ENCODE measurements around the gene NR2F1-AS1. TPM values are rescaled to one million over a fixed set of nuclear protein-coding genes. Genes with fewer than 3 reads are reported as not detected.

The NR2F1-AS1 gene
- not detected for total RNA-seq

DNA sequence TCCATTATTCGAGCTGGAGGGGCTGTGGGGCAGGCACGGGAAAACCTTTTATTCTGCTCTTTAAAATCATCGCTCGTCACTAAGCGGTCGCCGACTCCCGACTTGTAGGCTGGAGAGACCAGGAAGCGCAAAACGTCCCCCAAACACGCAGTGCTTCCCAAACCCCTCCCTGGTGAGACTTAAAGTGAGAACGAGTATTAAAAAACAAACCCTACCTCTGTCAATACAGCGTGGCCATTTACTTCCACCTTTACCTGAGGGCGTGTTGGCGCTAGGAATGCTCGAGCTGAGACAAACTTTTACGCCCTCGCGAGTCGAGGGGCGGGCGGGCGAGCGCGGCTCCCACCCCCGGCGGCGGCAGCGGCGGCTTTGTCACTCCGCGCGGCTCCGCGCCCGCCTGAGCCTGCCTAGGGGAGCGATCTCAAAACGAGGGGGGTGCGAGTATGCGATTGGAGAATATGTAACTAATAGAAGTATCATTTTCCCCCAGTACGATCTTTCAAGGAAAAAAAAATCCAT, at the start of gene NR2F1-AS1:
TSS of gene NR2F1-AS1 (minus strand) at position 293 of the 519 bp plus-strand sequence.
- no peak for DNase-seq
- Mint-ChIP-seq H3K36me3 (no peaks in the 10 kb centered on the region), H3K4me1 (peaks cover 20% of the 10 kb centered on the region), H3K9me3 (no peaks in the 10 kb centered on the region), H3K4me3 (peak within 1 kb of the TSS; percentile 67), H3K27ac (no peak within 1 kb of the TSS), H3K27me3 (peaks cover 58% of the 10 kb centered on the region)

- no peak for DNase-seq
- H3K27ac Mint-ChIP-seq, result no peak overlapping the region
- peaks cover 1% of the 10 kb centered on the region for H3K27me3 Mint-ChIP-seq
- H3K9me3 Mint-ChIP-seq, result no peaks in the 10 kb centered on the region
- peaks cover 14% of the 10 kb centered on the region for H3K4me1 Mint-ChIP-seq
- no peak overlapping the region for H3K4me3 Mint-ChIP-seq
- peaks cover 6% of the 10 kb centered on the region for H3K36me3 Mint-ChIP-seq
These were observed 45.8 kb upstream of the NR2F1-AS1 start for GRCh38 chr5:93626801-93627200.

DNA sequence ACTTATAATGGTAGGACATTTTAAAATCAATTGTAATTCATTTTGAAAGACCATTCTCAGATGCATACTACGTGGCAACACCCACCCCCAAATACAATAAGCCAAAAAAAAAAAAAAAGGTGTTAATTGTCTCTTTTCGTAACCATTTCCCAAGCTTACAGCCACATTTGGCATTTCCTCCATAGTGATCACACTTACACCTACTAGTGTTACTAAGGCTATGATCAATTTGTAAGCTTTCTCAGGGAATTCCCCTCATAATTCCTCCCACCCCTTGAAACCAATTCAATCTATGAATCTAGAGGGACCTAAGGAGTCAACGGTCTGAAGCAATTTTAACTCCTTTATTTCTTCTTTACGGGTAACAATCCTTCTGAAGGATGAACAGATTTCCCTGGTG, 42.1 kb upstream of the NR2F1-AS1 start:
- no peak overlapping the region for H3K27ac Mint-ChIP-seq
- H3K9me3 Mint-ChIP-seq, result no peaks in the 10 kb centered on the region
- no peak for DNase-seq
- H3K36me3 Mint-ChIP-seq, result no peaks in the 10 kb centered on the region
- H3K27me3 Mint-ChIP-seq, result peaks cover 10% of the 10 kb centered on the region
- H3K4me1 Mint-ChIP-seq, result peaks cover 25% of the 10 kb centered on the region
- no peak overlapping the region for H3K4me3 Mint-ChIP-seq

GRCh38 chr5:93622240-93622885, 41.3 kb upstream of the NR2F1-AS1 start:
- Mint-ChIP-seq H3K9me3 (no peaks in the 10 kb centered on the region), H3K27ac (no peak overlapping the region), H3K4me3 (no peak overlapping the region), H3K4me1 (peaks cover 25% of the 10 kb centered on the region), H3K27me3 (peaks cover 10% of the 10 kb centered on the region), H3K36me3 (no peaks in the 10 kb centered on the region)
- peak; percentile 9 for DNase-seq

GRCh38 chr5:93621327-93621798, 40.3 kb upstream of the NR2F1-AS1 start:
- H3K4me3 Mint-ChIP-seq, result peak overlapping the region; percentile 57
- H3K27ac Mint-ChIP-seq, result no peak overlapping the region
- DNase-seq, result peak; percentile 28
- H3K4me1 Mint-ChIP-seq, result peaks cover 25% of the 10 kb centered on the region
- H3K27me3 Mint-ChIP-seq, result peaks cover 10% of the 10 kb centered on the region
- no peaks in the 10 kb centered on the region for H3K9me3 Mint-ChIP-seq
- H3K36me3 Mint-ChIP-seq, result no peaks in the 10 kb centered on the region

GRCh38 chr5:93620487-93621326, 39.7 kb upstream of the NR2F1-AS1 start:
- peak overlapping the region; percentile 87 for H3K4me3 Mint-ChIP-seq
- peaks cover 25% of the 10 kb centered on the region for H3K4me1 Mint-ChIP-seq
- H3K9me3 Mint-ChIP-seq, result no peaks in the 10 kb centered on the region
- DNase-seq, result peak; percentile 75
- H3K27ac Mint-ChIP-seq, result peak overlapping the region; percentile 55
- H3K27me3 Mint-ChIP-seq, result peaks cover 13% of the 10 kb centered on the region
- no peaks in the 10 kb centered on the region for H3K36me3 Mint-ChIP-seq

DNA sequence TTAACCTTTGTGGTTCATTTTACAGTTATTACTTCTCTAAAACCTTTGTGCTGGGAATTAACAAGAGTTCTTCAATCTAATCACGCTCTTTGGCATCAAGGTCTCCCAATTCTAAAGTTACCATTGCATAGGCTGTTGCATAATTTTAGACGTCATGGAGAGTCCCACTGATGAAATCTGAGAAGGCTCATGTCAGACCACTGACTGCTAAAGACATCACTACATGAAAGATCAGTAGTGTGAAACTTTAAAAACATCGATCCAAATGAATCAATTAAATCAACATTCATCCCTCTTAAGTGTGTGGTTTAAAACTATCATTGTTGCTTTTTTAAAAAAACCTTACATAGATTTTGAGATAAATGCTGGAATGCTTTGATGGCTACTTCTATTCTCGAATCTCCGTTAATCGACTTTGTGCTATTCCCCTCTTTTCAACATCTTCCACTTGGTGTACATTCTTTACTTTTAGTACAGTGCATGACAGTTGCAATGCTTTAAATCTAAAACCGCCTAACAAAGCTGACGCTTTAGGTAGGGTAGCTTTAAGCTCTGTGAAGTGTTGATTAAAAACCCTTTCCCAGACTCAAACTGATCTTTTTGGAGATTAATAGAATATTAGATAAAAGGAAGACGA, 35.6 kb upstream of the NR2F1-AS1 start:
- Mint-ChIP-seq H3K4me3 (no peak overlapping the region), H3K4me1 (peaks cover 15% of the 10 kb centered on the region), H3K27me3 (peaks cover 46% of the 10 kb centered on the region), H3K36me3 (no peaks in the 10 kb centered on the region), H3K27ac (no peak overlapping the region), H3K9me3 (no peaks in the 10 kb centered on the region)
- DNase-seq, result no peak

GRCh38 chr5:93612855-93613243, 31.8 kb upstream of the NR2F1-AS1 start:
- H3K27ac Mint-ChIP-seq, result no peak overlapping the region
- peaks cover 77% of the 10 kb centered on the region for H3K27me3 Mint-ChIP-seq
- no peaks in the 10 kb centered on the region for H3K36me3 Mint-ChIP-seq
- H3K9me3 Mint-ChIP-seq, result no peaks in the 10 kb centered on the region
- no peak for DNase-seq
- H3K4me3 Mint-ChIP-seq, result no peak overlapping the region
- H3K4me1 Mint-ChIP-seq, result peaks cover 9% of the 10 kb centered on the region

DNA sequence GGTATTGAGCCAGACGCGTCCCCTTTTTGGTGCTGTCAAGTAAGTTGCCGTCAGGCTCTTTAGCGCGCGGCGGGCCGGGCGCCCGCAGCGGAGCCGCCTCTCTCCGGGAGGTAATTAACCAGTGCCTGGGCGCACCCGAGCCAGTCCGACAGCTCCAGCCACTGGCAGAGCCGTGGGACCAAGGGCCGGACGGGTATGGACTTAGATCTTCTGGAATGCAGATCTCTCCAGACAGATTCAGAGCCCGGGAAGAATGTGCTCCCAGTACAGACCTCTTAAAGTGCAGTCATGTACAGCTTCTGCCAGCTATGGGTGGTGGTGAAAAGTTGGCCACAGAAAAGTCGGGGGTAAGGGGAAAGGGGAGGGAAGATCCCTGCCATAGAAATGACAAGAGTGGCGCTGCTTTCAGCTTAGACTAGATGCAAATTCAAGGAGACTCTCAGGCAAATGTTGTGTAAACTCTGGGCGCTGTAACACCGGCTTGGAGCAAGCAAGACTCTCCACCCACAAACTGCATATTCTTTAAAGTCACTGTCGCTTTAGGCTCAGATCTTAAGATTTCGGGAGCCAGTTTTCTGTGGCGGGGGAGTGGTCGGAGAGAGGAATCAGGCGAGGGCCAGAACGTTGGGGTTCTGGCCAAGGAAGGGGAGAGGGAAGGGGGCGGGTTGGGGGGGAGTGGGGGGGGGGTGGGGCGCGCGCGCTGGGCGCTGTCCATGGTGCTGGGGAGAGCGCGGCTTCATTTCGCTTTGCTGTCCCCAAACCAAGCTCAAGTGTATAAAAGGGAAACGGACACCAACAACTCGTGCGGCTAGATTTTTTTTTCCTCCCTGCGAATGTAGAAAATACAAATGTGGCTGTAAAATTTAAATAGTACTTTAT, 31.2 kb upstream of the NR2F1-AS1 start:
- no peaks in the 10 kb centered on the region for H3K9me3 Mint-ChIP-seq
- no peak overlapping the region for H3K27ac Mint-ChIP-seq
- H3K36me3 Mint-ChIP-seq, result no peaks in the 10 kb centered on the region
- peaks cover 84% of the 10 kb centered on the region for H3K27me3 Mint-ChIP-seq
- no peak for DNase-seq
- H3K4me1 Mint-ChIP-seq, result peaks cover 15% of the 10 kb centered on the region
- no peak overlapping the region for H3K4me3 Mint-ChIP-seq

GRCh38 chr5:93611273-93611975, 30.4 kb upstream of the NR2F1-AS1 start:
- H3K4me3 Mint-ChIP-seq, result no peak overlapping the region
- H3K27ac Mint-ChIP-seq, result no peak overlapping the region
- peaks cover 15% of the 10 kb centered on the region for H3K4me1 Mint-ChIP-seq
- H3K27me3 Mint-ChIP-seq, result peaks cover 90% of the 10 kb centered on the region
- no peaks in the 10 kb centered on the region for H3K36me3 Mint-ChIP-seq
- no peaks in the 10 kb centered on the region for H3K9me3 Mint-ChIP-seq
- DNase-seq, result no peak

DNA sequence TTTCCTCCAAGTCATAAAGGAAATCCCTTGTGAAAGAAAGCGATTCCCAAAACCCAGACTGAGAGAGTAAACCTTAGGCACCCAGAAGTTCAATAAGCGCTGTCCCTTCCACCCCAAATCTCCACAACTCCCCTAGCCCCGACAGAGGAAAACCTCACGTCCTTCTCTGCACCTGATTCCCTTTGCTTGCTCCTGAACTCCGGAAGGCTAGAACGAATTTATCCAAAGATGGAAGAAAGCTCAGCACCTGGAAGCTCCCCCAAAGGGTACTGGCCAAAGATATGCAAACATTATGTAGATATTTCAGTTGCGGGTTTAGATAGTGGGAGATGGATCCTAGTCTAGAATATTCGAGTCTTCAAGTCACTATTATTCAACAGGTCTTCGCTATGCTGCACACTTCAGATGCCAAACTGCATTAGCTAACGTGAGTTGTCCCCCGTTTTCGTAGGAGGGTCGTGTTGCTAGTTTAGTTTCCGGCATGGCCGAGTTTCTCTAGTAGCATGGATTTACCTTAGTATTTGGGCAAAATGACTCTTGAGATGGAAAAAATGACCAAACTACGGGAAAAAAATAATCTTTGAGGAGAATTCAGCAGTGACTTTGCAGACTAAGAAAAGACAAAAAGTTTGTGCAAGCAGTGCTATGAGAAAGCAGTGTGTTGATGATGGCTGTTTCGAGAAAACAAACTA, 29.7 kb upstream of the NR2F1-AS1 start:
- H3K36me3 Mint-ChIP-seq, result no peaks in the 10 kb centered on the region
- DNase-seq, result no peak
- no peak overlapping the region for H3K27ac Mint-ChIP-seq
- H3K4me3 Mint-ChIP-seq, result no peak overlapping the region
- H3K27me3 Mint-ChIP-seq, result peaks cover 93% of the 10 kb centered on the region
- peaks cover 15% of the 10 kb centered on the region for H3K4me1 Mint-ChIP-seq
- no peaks in the 10 kb centered on the region for H3K9me3 Mint-ChIP-seq

- Mint-ChIP-seq H3K4me1 (peaks cover 17% of the 10 kb centered on the region), H3K9me3 (no peaks in the 10 kb centered on the region), H3K36me3 (peaks cover under 1% of the 10 kb centered on the region), H3K27ac (no peak overlapping the region), H3K4me3 (no peak overlapping the region), H3K27me3 (peaks cover 97% of the 10 kb centered on the region)
- no peak for DNase-seq
These were observed 28.7 kb upstream of the NR2F1-AS1 start for GRCh38 chr5:93609762-93610161.

- Mint-ChIP-seq H3K4me3 (no peak overlapping the region), H3K27me3 (peaks cover 95% of the 10 kb centered on the region), H3K9me3 (no peaks in the 10 kb centered on the region), H3K36me3 (peaks cover 2% of the 10 kb centered on the region), H3K27ac (no peak overlapping the region), H3K4me1 (peaks cover 19% of the 10 kb centered on the region)
- no peak for DNase-seq
These were observed 27.8 kb upstream of the NR2F1-AS1 start for GRCh38 chr5:93608855-93609254.

Data from activated naive CD8-positive, alpha-beta T cell treated with anti-CD3 and anti-CD28 coated beads for 36 hours (primary cell).